ENCODE data around the gene AEBP1. TPM values are rescaled to one million over a fixed set of nuclear protein-coding genes. Genes with fewer than 3 reads are reported as not detected.

AEBP1 gene
- total RNA-seq, 1 experiment from 2014 or later, result 30.1 TPM

GRCh38 chr7:44057849-44058758 lies 46.0 kb upstream of the AEBP1 start:
- ChIA-PET CTCF (no interaction called here), POLR2A (ENCODE audit: low non-redundant PET) (no interaction called here)
- Histone ChIP-seq H3K4me1 (ENCODE audit: insufficient read depth, low read length, poor library complexity, severe bottlenecking) (no peaks in the 10 kb centered on the region), H3K27me3 (replicated peaks; ENCODE audit: insufficient read depth, low read depth, low read length, poor library complexity) (no peaks in the 10 kb centered on the region), H3K36me3 (ENCODE audit: insufficient read depth, low read length, poor library complexity, severe bottlenecking) (peaks cover 57% of the 10 kb centered on the region), H3K4me3 (ENCODE audit: low read depth, low read length, poor library complexity, severe bottlenecking) (no peak overlapping the region), H3K9me3 (ENCODE audit: low read depth, low read length, poor library complexity, severe bottlenecking) (no peaks in the 10 kb centered on the region), H3K27ac (ENCODE audit: low read depth, low read length, poor library complexity, severe bottlenecking) (no peak overlapping the region)
- TF ChIP-seq CTCF (conservative IDR thresholded peaks at IDR 0.05; ENCODE audit: low read depth, low read length) (no peak), EZH2 (IDR thresholded peaks at IDR 0.05; ENCODE audit: borderline replicate concordance, low read depth, low read length, poor library complexity, severe bottlenecking) (no peak)
- DNase-seq (ENCODE audit: low spot score), result no peak
- BruUV-seq (replicated peaks), result no TSS peak
- intact Hi-C loops (cut with micrococcal nuclease; ENCODE audit: unreplicated experiment), result no loop called here

- Histone ChIP-seq H3K27ac (ENCODE audit: low read depth, low read length, poor library complexity, severe bottlenecking) (no peak overlapping the region), H3K4me3 (ENCODE audit: low read depth, low read length, poor library complexity, severe bottlenecking) (no peak overlapping the region), H3K27me3 (replicated peaks; ENCODE audit: insufficient read depth, low read depth, low read length, poor library complexity) (no peaks in the 10 kb centered on the region), H3K4me1 (ENCODE audit: insufficient read depth, low read length, poor library complexity, severe bottlenecking) (no peaks in the 10 kb centered on the region), H3K9me3 (ENCODE audit: low read depth, low read length, poor library complexity, severe bottlenecking) (no peaks in the 10 kb centered on the region), H3K36me3 (ENCODE audit: insufficient read depth, low read length, poor library complexity, severe bottlenecking) (peaks cover 53% of the 10 kb centered on the region)
- no peak for DNase-seq (ENCODE audit: low spot score)
- ChIA-PET CTCF (no interaction called here), POLR2A (ENCODE audit: low non-redundant PET) (no interaction called here)
- intact Hi-C loops (cut with micrococcal nuclease; ENCODE audit: unreplicated experiment), result no loop called here
- no TSS peak for BruUV-seq (replicated peaks)
- no peak for TF ChIP-seq EZH2 (IDR thresholded peaks at IDR 0.05; ENCODE audit: borderline replicate concordance, low read depth, low read length, poor library complexity, severe bottlenecking)
- no peak for TF ChIP-seq CTCF (conservative IDR thresholded peaks at IDR 0.05; ENCODE audit: low read depth, low read length)
Observed at GRCh38 chr7:44058759-44059218, 45.4 kb upstream of the AEBP1 start.

- no peak overlapping the region for H3K27ac ChIP-seq (ENCODE audit: low read depth, low read length, poor library complexity, severe bottlenecking)
- BruUV-seq (replicated peaks), result no TSS peak
- ChIA-PET POLR2A (ENCODE audit: low non-redundant PET) (no interaction called here), CTCF (no interaction called here)
- H3K27me3 ChIP-seq (replicated peaks; ENCODE audit: insufficient read depth, low read depth, low read length, poor library complexity), result no peaks in the 10 kb centered on the region
- H3K4me1 ChIP-seq (ENCODE audit: insufficient read depth, low read length, poor library complexity, severe bottlenecking), result no peaks in the 10 kb centered on the region
- peaks cover 53% of the 10 kb centered on the region for H3K36me3 ChIP-seq (ENCODE audit: insufficient read depth, low read length, poor library complexity, severe bottlenecking)
- no peak for TF ChIP-seq EZH2 (IDR thresholded peaks at IDR 0.05; ENCODE audit: borderline replicate concordance, low read depth, low read length, poor library complexity, severe bottlenecking)
- no peak for TF ChIP-seq CTCF (conservative IDR thresholded peaks at IDR 0.05; ENCODE audit: low read depth, low read length)
- intact Hi-C loops (cut with micrococcal nuclease; ENCODE audit: unreplicated experiment), result no loop called here
- H3K4me3 ChIP-seq (ENCODE audit: low read depth, low read length, poor library complexity, severe bottlenecking), result no peak overlapping the region
- H3K9me3 ChIP-seq (ENCODE audit: low read depth, low read length, poor library complexity, severe bottlenecking), result no peaks in the 10 kb centered on the region
- DNase-seq (ENCODE audit: low spot score), result no peak
Observed at GRCh38 chr7:44059219-44060090, 44.7 kb upstream of the AEBP1 start.

All from A673 (cell line).